GM12864 (cell line): Measurements from ENCODE around the gene PDSS2.

Experiments
- DNase-seq: peaks from one replicate; pipeline ENCODE4 v3.0.0-alpha.2; 2011; ENCODE audit warnings: low read depth
- H3K4me3 ChIP-seq: 2 replicates; pipeline ENCODE4 v1.5.1; 2011; ENCODE audit warnings: mild to moderate bottlenecking, low read depth, low read length, control low read depth
- TF ChIP-seq, protein P1 (sequence below): IDR thresholded peaks from 2 replicates; pipeline ENCODE4 v1.5.1; 2011; ENCODE audit warnings: low read depth, mild to moderate bottlenecking, moderate library complexity, low read length, control low read depth, inconsistent platforms; ENCODE audit errors: missing control alignments

The PDSS2 gene

DNA sequence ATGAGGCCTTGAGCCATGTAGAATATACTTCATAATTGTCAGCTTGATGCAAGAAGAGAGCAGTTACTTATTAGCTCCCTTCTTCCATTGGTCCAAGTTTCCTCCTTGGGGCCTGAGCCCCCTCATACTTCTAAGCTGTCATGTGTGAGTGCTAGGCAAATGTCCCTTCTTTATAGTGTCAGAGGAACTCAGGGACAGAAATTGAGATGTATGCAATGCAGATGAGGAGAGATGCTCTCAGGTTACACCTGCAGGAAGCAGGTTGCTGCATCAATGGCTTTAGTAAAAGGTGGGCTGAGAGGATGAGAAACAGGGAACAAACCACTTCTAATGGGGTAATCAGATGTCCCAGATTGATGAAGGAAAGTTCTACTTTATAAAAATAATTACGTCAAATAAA is 6.7 kb upstream of the PDSS2 start:
- no peak for DNase-seq
- TF ChIP-seq, protein P1, sequence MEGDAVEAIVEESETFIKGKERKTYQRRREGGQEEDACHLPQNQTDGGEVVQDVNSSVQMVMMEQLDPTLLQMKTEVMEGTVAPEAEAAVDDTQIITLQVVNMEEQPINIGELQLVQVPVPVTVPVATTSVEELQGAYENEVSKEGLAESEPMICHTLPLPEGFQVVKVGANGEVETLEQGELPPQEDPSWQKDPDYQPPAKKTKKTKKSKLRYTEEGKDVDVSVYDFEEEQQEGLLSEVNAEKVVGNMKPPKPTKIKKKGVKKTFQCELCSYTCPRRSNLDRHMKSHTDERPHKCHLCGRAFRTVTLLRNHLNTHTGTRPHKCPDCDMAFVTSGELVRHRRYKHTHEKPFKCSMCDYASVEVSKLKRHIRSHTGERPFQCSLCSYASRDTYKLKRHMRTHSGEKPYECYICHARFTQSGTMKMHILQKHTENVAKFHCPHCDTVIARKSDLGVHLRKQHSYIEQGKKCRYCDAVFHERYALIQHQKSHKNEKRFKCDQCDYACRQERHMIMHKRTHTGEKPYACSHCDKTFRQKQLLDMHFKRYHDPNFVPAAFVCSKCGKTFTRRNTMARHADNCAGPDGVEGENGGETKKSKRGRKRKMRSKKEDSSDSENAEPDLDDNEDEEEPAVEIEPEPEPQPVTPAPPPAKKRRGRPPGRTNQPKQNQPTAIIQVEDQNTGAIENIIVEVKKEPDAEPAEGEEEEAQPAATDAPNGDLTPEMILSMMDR, result no peak
- no peak overlapping the region for H3K4me3 ChIP-seq

DNA sequence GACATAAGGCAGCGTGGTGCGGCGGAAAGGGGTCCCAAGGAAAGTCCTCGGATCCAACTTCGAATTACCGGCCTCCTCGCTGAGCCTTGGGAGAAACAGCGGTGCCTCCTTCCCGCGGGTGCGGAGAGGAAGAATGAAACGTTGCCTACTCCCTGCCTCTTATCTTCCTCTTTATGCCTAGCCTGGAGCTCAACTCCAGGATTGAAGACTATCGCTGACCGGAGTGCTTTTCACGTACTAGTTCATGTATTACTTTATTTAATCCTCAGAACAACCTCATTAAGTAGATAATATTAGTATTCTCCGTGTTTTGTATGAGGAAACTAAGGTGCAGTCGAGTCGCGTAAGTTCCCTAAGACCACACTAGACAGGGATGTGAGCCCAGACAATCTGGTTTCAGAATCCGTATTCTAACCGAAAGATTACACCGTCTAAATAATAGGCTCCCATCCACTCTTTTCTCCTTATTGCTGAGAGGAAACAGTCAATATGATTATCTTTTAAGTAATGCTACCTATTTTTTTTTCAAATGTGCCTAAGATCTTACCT is 793 bp upstream of the PDSS2 start:
- peak overlapping the region; percentile 64 for H3K4me3 ChIP-seq
- DNase-seq, result no peak
- TF ChIP-seq, protein P1, result no peak

DNA sequence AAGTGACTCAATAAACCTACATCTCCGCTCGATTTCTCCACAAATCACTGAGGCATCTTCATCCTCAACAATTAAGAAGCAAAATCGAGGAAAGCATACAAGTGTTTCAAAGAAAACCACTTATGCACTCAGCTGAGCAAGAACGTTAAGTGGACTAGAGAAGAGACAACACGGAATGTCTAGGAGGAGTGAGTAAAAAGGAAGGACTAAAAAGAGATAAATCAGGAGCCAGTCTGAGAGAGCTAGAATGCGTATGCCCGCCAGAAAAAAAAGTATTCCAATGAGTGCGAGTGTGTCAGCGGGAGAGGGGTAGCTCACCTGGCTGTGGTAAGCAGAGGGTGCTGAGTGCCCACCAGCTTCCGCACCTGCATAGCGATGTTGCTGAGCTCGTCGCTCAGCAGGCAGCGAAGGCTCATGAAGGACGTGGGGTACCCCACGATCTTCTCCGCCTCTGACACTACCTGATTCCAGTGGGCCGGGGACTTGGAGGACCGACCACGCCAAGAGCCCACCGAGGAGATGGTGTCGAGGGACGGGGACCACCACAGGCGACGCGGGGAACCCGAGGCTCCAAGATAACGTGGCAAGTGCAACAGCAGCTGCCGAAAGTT is 587 bp downstream of the PDSS2 start:
- TF ChIP-seq, protein P1, result no peak
- peak; percentile 15 for DNase-seq
- peak overlapping the region; percentile 64 for H3K4me3 ChIP-seq

DNA sequence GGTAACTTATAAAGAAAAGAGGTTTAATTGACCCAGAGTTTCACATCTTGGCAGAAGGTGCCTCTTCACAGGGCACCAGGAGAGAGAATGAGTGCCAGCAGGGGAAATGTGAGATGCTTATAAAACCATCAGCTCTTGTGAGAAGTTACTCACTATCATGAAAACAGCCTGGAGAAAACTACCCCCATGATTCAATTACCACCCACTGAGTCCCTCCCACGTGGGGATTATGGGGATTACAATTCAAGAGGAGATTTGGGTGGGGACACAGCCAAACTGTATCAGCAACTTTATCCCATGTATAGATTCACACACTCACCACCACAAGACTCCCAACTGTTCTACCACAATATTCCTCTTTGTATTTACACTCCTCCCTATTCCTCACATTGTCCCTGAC is 10.6 kb downstream of the PDSS2 start:
- DNase-seq, result no peak
- TF ChIP-seq, protein P1, result no peak
- H3K4me3 ChIP-seq, result no peak overlapping the region

DNA sequence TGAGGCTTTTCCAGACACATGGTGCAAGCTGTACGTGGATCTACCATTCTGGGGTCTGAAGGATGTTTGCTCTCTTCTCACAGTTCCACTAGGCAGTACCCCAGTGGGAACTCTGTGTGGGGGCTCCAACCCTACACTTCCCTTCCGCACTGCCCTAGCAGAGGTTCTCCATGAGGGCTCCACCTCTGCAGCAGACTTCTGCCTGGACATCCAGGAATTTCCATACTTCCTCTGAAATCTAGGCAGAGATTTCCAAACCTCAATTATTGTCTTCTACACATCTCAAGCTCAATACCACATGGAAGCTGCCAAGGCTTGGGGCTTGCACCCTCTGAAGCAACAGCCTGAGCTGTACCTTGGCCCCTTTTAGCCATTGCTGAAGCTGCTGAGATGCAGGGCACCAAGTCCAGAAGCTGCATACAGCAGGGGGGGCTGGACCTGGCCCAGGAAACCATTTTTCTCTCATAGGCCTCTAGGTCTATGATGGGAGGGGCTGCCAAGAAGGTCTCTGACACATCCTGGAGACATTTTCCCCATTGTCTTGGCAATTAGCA is 11.6 kb downstream of the PDSS2 start:
- no peak overlapping the region for H3K4me3 ChIP-seq
- TF ChIP-seq, protein P1, result no peak
- DNase-seq, result no peak

DNA sequence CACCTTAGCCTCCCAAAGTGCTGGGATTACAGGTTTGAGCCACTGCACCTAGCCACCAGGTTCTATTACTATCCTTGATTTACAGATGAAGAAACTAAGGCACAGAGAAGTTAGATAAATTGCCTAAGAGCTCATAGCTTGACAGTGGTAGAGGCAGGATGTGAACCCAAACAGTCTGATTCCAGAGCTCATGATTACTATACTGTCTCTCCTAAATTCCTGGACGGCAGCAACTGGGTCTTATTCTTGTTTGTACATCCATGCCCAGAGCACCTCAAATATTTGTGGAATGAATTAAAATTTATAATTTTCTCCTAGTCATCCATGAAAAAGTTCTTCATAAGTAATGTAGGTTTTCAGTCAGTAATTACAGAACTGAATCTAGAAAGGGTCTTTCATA is 15.1 kb downstream of the PDSS2 start:
- TF ChIP-seq, protein P1, result no peak
- H3K4me3 ChIP-seq, result no peak overlapping the region
- no peak for DNase-seq

DNA sequence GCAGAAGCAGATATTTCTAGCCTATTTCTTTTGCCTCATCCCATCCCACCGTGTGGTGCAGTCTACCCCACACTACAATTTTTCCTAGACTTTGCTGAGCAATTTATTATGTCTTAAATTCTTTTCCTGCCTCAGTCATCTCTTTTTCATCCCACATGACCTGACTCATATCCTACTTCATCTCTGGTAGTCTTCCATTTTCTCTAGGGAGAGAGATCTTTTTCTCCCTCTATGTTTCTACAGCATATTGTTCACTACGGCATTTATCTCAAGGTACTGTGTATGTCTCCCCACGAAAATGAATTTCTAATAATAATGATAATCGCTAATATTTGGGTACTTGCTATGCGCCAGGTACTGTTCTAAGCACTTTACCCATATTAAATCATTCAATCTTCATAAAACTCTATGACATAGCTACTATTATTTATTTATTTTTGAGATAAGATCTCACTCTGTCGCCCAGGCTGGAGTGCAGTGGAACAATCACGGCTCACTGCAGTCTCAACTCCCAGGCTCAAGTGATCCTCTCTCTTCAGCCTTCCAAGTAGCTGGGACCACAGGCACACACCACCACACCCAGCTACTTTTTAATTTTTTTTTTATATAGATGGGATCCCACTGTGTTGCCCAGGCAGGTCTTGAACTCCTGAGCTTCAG is 15.6 kb downstream of the PDSS2 start:
- TF ChIP-seq, protein P1, result no peak
- DNase-seq, result no peak
- H3K4me3 ChIP-seq, result no peak overlapping the region
